ENCODE results near the gene ZNF267.
"Not testable (repeated sequence)": the region's sequence is repeated elsewhere in the genome, so short reads cannot be mapped to it uniquely, and the experiment has no call there.

DNA sequence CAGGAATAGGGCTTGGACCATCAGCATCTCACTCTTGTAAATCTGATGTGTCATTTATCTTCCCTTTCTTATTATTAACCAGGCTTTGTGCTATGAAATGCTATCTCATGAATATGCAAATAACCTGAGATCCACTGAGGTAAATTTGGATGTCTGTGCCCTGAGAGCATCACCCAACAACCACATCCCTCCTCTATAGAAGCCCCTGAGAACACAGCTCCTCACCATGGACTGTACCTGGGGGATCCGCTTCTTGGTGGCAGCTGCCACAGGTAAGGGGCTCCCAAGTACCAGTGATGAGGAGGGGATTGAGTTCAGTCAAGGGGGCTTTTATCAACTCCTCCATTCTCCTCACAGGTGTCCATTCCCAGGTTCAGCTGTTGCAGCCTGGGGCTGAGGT lies 78.2 kb downstream of the ZNF267 start:
- TF ChIP-seq GLIS3 (CRISPR knock-in tag; IDR thresholded peaks at IDR 0.05); ZC3H10 (CRISPR knock-in tag; IDR thresholded peaks at IDR 0.05); OSR1 (CRISPR knock-in tag; IDR thresholded peaks at IDR 0.05); TOX (CRISPR knock-in tag; IDR thresholded peaks at IDR 0.05; ENCODE audit: borderline replicate concordance); RARB (CRISPR knock-in tag; IDR thresholded peaks at IDR 0.05); ARNTL (CRISPR knock-in tag; IDR thresholded peaks at IDR 0.05; ENCODE audit: borderline replicate concordance, low read depth); ZFP3 (CRISPR knock-in tag; IDR thresholded peaks at IDR 0.05); ZFP30 (CRISPR knock-in tag; IDR thresholded peaks at IDR 0.05); ZNF565 (CRISPR knock-in tag; conservative IDR thresholded peaks at IDR 0.05; ENCODE audit: low read depth); CSDC2 (CRISPR knock-in tag; IDR thresholded peaks at IDR 0.05); PPARA (CRISPR knock-in tag; IDR thresholded peaks at IDR 0.05; ENCODE audit: borderline replicate concordance); ZNF70 (CRISPR knock-in tag; IDR thresholded peaks at IDR 0.05); ESRRG (CRISPR knock-in tag; IDR thresholded peaks at IDR 0.05): not testable (repeated sequence)
- TF ChIP-seq, protein P1, sequence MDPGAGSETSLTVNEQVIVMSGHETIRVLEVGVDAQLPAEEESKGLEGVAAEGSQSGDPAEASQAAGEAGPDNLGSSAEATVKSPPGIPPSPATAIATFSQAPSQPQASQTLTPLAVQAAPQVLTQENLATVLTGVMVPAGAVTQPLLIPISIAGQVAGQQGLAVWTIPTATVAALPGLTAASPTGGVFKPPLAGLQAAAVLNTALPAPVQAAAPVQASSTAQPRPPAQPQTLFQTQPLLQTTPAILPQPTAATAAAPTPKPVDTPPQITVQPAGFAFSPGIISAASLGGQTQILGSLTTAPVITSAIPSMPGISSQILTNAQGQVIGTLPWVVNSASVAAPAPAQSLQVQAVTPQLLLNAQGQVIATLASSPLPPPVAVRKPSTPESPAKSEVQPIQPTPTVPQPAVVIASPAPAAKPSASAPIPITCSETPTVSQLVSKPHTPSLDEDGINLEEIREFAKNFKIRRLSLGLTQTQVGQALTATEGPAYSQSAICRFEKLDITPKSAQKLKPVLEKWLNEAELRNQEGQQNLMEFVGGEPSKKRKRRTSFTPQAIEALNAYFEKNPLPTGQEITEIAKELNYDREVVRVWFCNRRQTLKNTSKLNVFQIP (CRISPR knock-in tag; IDR thresholded peaks at IDR 0.05; ENCODE audit: borderline replicate concordance, low read depth): not testable (repeated sequence)
